IPS DF 19.7 (cell line): ENCODE data around the gene TEX29.

Experiments used
- DNase-seq: peaks from one replicate; pipeline ENCODE4 v3.0.0-alpha.2; 2013; ENCODE audit warnings: low read depth, low spot score

TEX29 gene

DNA sequence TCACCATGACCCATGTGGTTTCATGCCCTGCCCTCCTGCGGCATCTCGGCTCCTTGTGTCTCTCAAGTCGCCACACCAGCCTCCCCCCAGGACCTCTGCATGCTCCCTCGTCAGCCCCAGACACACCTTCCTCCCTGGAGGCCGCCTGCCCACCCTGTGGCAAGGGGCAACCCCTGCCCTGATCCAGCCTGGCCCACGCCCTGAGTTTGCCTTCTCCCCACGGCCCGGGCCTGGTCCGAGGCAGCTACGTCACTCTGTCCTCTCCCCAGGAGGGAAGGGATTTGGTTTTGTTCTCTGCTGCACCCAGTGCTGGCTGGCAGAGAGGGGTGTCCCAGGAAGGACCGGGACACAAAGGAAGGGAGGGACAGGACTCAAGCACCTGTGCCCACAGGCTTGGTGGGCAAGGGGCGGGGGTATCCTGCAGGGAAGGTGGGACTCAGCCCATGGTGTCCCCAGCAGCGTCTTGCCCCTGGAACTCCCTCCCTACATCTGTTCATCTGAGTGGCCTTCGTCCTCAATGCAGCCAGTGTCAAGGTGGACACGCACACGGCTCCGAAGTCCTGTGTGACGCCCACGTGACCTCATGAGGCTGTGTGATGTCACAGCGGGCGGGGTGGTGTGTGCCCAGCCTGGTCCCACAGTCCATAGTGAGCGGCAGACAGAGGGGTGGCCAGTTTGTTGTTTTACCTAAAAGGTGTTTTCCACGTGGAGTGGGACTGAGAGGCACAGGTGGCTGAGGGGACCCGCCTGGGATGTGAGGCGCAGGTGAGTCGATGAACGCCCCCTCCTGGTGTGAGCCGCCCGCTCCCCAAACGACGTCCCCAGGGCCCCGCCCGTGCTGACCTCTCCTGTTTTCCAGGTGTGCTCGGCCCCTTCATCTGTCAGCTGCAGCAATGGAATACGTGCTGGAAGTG lies at the start of gene TEX29:
Gene TEX29, plus strand, starts transcription at position 645 of the 914 bp plus-strand sequence. Its CDS starts 249 bp downstream, at position 894.
- DNase-seq, result no peak

DNA sequence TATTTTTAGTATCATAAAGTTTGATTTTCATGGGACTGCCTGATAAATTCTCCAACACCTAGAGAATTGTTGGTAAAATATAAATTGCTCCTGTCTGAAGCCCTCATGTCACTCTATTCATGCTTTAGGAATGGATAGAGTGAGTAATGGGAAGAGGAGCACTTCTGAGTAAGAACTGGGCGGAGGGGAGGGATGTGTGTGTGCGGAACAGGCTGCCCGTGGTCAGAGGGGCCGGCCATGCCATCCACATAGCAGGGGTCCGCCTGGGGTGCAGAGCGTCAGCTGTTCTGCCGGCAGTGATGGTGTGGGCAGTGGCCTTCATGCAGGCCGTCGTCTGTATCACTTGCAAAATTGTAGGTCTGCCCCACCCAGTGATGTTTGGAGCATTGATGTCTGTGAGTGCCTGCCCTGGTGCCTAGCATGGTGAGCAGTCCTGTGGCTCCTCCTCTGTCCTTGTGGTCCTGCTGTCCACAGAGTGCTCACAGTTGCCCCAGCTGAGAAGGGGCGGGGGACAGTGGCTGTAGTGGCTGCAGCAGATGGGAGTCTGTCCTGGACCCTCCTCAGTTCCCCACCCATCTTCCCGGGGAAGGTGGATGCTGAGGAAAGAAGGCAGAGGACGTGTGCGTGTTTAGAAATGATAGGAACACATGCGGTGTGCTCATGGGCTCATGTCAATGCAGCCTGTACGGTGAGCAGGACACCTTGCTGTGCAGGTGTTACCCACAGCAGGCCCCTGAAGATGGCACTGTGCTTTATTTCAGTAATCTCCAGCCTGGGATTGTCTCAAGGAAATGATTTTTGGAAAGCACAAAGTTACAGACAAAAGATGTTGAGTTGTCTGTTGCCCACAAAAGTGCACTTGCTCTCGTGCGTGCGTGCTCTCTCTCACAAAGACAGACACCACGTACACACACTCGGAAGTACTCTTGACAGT lies 49.4 kb upstream of the TEX29 start:
- no peak for DNase-seq

DNA sequence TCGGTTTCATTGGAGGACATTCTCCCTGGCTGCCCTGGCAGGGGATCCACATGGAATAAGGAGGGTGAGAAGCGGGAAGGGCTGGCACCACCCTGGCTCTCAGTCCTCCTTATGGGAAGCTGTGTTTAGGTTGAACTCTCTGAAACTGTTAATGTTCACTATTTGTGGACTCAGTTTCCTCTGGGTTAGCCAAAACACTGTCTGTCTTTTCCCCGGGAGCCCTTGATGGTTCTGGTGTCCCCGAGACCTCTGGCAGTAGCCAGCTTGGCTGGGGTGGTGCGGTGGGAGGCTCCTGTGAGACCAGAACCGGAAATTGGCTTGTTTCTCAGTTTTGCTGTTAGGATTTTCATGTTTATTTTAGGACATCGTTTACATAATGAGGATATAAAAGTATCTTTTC lies 48.3 kb upstream of the TEX29 start:
- no peak for DNase-seq

DNA sequence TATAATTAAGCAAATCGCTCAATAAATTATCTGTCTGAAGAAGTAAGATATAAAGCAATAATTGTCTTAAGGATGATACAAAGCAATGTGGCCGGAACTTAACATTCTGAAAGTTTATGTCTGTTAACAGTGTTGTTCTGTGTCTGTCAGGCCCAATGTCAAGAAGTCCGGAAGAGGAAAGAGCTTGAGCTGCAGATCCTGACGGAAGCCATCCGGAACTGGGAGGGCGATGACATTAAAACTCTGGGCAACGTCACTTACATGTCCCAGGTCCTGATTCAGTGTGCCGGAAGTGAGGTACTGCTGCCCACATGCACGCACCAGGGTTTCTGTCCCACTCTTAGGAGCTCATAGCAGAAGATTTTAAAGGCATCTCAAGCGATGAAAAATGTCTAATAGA lies 45.1 kb upstream of the TEX29 start:
- no peak for DNase-seq

DNA sequence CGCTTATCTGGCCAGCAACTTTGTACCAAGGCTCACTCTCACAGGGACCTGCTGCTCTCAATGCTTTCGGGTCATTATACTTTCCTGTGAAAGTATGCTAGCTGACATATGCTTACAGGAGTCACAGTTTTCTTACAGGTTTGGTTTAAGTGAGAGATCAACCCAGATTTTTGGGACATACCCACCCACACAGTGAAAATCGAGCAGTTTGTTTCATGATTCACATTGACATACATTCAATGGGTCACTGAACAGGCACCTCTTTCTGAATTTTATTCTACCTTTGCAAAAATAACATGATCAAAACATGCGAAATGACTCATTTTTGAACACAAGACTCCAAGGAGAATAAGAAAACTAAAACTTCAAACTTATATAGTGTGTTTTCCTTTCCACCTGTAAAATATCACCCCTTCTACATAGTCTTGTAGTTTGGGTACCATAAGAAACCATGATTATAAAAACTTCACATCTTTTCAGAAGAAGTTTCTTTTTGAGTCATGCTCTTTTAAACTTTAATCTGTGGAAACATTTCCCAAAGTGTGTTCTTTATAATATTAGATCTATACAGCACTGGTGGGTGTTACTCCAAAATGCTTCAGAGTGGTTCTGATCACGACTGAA lies 44.3 kb upstream of the TEX29 start:
- no peak for DNase-seq

DNA sequence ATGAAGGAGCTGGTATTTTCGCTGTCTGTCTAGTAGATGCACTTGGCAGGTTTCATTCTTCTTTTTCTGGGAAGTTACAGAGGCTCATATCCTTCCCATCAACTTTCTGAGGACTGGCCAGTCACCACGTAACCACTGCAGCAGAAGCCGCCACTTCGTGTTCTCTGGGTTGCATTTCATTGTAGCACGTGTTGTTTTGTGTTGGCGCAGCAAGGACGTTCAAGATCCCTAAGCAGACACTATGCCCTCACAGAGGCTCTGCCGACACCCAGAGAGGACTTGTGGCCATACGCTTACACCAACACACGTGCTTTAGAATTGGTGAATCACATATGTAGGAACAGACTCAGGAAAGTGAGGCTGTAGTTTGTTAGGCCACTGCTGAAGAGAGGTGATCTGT lies 42.2 kb upstream of the TEX29 start:
- DNase-seq, result no peak

DNA sequence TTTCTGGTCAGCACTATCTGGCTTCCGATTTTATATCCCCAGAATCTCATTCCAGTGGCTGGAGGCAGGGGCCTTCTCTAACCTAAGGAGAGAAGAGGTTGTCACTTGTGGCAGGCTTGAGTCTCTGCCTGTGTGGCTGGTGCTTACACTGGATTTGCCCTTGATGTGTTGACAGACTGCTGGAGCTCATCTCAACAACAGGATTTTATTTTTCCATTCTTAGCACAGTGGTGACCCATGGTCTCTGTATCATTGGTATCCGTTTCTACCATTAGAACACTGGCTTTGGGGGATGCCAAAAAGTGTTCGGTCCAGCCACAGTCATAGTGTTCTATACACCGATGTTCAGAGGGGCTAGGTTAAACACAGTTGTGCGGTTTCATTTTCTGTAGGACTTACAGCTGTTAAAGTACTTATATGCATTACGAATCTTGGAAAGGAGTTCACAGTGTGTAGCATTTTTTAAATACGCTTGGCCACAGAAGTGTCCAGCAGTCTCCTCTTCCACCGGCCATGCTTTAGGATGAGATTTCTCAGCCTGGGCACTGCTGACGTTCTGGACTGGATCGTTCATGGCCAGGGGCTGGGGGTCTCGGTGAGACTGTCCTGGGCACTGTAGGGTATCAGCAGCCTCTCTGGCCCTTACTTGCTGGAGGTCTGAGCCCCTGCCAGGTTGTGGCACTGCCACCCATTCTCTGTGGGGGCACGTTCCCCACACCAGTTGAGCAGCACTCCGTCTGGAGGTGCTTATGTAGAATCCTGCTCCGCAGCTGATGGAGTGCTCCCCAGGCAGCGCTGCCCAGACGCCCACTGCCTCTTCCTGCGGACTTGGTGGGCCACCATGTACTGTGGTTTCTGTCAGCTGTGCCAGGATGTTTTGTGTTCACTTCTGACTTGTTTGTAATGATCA lies 41.4 kb upstream of the TEX29 start:
- no peak for DNase-seq

DNA sequence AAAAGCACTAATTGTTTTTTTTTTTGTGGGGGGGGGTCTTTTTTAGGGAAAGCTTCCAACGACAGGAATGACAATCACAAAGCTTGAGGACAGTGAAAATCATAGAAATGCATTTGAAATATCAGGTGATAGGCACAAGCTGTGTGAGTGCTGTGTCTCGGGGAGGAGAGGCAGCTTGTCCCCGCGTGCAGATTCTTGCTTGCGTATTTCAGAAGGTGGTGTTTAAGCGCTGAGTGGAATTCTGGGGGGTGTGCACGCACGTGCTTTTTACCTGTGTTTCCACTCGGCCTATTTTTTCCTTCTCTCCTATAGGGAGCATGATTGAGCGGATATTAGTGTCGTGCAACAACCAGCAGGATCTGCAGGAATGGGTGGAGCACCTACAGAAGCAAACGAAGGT lies 40.2 kb upstream of the TEX29 start:
- no peak for DNase-seq

DNA sequence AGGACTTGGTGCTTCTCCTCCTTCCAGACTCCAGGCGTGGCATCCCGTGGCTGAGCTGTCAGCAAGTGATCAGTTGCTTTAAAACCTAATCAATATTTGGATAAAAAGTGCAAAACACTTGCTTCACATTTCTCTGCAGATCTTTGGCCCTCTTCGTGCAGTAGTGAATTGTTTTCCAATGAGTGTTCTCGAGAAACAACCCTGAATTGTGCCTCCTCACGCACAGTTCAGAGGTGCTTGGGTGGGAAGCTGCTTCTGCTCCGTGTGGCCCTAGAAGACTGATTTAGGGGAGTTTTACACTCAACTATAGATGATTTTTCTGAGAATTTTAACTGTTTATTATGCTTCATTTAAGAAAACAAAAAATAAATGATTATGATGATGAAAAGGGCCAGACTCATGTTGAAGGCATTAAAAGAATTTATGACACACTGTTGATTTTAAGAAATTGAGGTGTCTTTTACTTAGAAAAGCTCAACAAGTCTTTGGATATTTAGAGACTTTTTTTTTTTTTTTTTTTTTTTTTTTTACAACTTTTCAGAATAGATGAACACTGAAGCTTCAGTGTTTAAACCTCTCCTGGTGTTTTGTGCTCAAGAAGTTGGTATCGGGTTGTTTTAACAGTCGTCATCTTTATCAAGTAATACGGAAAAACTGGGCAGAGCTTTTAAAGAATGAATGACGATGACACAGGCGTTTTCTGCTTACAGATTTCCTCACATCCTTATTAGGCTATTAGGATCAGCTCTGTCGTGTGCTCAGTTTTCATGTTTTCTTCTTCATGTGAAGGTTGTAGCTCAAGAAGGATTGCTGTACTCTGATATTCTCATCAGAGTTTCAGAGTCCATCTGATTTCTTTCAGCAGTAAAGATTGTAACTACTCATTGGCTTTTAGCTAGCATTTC lies 39.5 kb upstream of the TEX29 start:
- no peak for DNase-seq

DNA sequence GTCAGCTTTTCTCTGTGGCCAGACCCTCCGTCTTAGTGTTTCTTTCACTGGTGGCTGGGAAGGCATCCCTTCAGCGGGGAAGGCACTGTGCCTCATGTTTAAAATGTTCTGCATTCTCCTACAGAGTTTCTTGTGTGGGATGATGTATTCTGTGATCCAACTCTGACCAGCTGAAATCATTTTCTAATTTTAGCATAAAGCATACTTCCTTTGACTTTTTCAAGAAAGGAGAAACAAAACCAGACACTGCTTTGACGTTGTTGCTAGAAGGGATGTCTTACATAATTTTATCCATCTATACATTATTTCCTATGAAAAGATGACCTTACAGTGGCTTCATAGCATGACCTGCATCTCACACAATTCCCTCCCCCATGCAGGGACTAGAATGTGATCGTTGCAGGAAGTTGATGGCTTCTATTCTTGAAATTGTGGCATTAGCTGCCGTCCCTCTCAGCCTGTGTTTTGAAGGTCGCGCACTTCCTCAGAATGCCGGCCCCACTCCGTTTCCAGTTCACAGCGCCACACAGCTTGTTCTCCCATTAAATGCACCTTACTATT lies 38.6 kb upstream of the TEX29 start:
- DNase-seq, result no peak

DNA sequence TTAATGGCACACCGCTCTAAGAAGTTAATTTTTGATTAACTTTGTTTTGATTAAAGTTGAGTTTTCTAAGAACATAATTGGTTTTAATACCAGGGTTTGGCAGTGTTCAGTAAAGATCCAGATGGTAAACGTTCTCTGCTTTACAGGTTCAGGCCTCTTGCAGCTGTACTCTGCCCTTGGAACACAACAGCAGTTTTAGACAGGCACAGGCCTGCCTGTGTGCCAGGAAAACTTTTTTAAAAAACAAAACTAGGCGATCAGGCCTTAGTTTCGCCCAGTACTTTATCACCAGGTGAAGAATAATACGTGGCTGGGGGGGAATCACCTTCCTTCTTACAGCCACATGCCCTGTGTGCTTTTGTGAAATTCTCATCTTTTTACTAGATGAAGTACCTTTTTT lies 38.0 kb upstream of the TEX29 start:
- no peak for DNase-seq

DNA sequence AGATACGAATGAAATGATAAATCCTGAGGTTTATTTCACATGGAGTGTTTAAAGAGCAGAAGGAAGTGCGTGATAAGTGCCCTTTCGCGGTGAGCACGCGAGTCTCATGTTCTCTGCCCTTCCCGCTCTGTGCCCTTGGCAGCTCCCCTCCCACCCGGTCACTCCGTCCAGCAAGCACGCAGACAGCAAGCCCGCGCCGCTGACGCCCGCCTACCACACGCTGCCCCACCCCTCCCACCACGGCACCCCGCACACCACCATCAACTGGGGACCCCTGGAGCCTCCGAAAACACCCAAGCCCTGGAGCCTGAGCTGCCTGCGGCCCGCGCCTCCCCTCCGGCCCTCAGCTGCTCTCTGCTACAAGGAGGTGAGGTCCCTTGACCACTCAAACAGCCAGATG lies 37.4 kb upstream of the TEX29 start:
- no peak for DNase-seq

DNA sequence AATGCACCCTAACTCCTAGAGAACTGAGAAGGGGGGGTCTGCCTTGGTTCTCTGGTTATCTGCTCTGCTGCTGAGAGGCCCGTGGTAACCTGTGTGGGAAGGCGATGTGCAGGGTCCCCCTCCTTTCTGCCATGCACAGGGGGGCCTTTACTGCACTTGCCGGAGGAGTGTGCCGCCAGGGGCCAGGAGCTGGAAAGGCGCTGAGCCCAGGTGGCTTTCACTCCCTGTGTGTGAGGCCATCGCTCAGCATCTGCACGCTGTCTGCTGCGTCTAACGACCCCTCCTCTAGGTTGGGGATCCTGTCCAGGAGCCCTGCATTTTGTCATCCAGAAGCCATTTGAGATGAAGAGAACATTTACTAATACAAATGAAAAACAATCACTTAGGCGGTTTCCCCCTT lies 37.0 kb upstream of the TEX29 start:
- no peak for DNase-seq

DNA sequence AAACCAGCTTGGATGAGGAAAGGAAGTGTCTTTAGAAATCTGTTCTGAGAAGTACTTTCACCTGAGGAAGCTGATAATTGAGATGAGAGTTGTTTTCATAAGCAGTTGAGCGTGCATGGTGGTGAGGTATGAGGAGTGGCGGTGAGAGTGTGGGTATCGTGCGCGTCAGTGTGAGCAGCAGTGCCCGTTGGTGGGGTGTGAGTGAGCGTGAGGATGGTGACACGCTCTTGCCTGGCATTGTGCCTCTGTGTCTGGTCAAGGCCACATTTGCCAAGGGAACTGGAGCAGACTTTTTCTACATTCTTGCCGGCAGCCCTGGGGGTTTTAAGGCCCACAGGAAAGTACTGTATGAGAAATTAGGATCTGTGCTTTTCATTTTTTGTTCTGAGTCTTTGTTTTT lies 36.5 kb upstream of the TEX29 start:
- no peak for DNase-seq

DNA sequence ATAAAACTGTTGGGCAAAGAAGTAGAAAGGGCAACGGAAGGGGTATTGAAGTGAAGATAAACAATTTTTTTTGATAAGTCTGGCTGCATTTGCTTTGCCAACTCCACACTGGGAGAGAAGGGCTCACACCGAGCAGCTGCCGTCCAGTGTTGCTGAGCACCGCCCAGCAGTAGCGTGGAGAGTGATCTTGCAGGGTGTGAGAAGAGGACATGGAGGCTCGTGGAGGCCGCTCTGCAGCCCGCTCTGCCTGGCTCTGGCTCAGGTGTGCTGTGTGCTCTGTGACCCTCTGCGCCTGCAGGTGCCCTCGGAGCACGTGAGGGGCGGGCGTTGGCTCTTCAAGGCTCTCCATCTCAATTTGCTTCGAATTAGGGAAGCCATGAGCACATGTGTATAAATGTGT lies 35.9 kb upstream of the TEX29 start:
- DNase-seq, result no peak

DNA sequence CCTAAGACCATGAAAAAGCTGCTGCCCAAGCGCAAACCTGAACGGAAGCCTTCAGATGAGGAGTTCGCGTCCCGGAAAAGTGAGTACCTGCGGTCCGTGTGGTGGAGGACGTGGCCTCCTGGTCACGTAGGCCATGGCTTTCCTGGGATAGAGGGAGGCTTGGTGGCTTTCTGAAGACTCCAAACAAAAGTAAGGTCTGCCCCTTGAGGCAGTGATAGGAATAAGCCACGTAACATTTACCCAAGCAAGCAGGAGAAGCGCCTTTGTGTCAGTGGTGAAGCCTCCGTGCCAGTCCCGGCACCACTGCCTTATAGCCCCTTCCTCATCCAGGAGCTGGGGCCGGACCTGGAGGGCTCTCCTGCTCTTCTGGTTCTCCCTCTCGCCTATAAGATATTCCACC lies 34.3 kb upstream of the TEX29 start:
- DNase-seq, result no peak

DNA sequence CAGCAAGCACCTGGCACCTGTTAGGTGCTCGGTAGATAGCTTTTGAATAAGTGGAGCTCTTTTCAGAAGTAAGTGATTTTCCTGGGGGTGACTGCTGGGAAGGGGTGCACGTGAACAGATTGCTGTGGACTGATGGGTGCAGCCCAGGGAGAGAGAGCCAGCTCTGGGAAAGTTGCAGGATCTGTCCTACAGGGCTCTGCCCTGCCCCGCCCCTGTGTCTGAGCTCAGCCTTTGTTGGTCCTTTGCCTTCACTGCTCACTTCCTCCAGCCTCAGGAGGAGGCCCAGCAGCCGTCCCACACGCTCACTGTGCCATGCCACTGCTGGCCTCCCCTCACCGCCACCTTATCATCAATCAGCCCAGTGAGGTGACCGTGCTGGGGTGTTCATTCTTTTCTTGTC lies 33.7 kb upstream of the TEX29 start:
- DNase-seq, result no peak

DNA sequence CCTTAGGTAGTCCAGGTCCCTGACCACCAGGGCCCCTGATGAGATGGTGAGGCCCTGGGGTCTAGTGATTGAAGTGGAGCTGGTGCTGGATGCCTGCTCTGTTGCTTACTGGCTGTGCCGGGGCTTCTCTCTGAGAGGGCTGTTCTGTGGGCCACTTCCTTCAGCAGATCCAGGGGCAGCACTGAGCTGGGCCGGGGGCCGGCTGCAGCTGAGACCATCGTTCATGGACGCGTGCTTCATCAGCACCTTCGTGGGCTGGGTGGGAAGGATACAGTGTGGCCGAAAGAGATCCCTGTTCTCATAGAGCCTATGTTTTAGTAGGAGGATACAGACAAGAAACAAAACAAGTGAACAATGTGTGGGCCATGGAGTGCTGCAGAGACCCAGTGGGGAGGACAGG lies 33.2 kb upstream of the TEX29 start:
- no peak for DNase-seq

DNA sequence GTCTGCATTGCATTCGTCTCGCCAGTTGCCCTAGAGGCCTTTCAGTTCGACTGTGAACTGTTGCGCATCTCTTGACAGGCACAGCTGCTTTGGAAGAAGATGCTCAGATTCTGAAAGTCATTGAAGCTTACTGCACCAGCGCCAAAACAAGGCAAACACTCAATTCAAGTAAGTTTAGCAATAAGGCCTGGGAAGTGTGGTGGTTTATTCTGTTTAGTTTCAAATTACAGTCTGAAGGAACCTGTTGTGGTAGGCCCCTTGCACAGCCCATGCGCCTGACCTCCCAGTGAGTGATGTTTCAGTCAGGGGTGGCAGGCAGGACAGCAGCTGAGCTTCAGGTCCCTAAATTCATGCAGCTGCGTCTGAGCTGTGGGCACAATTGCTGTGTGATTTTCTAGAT lies 32.2 kb upstream of the TEX29 start:
- no peak for DNase-seq

DNA sequence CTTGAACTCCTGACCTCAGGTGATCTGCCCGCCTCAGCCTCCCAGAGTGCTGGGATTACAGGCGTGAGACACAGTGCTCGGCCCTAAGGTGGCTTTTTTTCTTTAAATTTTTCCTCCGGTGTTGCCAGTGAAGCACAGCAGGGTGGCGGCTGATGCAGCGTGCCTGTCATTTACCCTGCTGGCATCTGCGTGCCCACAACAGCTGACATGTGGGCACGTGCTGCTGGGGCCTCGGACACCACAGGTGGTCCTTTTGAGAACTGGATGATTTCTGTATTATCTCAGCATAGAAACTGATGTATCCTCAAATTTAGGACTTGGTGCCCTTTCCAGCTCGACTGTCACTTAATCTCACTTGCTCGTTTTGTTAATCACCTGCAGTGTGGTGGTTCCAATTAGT lies 31.2 kb upstream of the TEX29 start:
- no peak for DNase-seq
